GM21825 (cell line): ENCODE data around the gene KCTD7.
"Not testable (repeated sequence)": the region's sequence is repeated elsewhere in the genome, so short reads cannot be mapped to it uniquely, and the experiment has no call there.

ENCODE experiments used
- ATAC-seq: cut with Tn5 transposase; IDR thresholded peaks from one replicate; pipeline ENCODE4 v1.9.1; 2021; ENCODE audit warnings: mild to moderate bottlenecking, moderate library complexity; ENCODE audit not compliant: unreplicated experiment

Gene KCTD7

DNA sequence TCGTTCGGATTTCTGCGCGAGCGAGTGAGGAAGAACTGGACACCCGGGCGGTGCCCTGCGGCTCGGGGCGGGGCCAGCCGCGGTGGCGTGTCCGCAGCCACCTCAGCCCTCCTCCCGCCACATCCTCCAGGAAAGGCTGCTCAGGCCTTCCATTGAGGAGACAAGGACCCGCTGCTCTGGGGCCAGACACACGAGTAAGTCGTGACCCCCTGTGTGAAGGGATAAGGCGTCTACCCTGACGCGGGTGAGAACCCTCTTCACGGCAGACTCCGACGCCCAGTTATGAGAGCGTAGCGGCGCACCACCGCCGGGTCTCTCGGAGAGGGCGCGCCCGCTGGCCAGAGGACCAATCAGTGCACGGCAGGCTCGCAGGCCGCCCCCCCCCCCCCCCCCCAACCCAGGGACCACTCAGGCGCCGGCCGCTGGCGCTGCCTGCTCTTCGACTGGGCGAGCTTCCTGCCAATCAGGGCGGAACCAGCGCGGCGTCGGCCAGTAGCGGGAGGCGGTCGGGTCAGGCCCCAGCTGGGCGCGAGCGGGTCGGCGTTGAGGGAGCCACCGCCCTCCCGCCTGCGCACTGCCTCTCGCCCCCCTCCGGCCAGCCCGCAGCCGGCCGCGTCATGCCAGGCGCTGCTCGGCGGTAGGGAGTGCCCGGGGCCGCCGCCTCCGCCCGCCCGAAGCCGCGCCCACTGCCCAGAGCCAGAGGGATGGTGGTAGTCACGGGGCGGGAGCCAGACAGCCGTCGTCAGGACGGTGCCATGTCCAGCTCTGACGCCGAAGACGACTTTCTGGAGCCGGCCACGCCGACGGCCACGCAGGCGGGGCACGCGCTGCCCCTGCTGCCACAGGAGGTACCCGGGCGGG is at the start of gene KCTD7:
Gene KCTD7 (plus strand): TSS at position 521 of the 861 bp plus-strand sequence. CDS start 184 bp downstream, at position 705.
- ATAC-seq = peak; percentile 93

DNA sequence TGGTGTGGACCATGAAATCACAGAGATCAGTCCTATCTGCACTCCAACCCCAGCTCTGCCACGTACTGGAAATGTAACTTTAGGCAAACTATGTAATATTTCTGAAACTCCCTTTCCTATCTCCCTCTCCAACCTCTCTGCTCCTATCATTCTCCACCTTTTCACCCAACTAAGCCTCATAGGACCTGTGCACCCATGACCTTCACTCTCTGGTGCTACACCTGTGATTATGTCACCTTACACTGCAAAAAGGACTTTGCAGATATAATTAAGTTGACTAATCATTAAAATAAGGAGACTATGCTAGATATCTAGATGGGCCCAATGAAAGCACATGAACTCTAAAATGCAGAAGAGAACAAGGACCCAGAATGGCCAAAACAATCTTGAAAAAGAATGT is 48.3 kb upstream of the KCTD7 start:
- ATAC-seq = not testable (repeated sequence)

- not testable (repeated sequence) for ATAC-seq
These were observed 45.7 kb upstream of the KCTD7 start for GRCh38 chr7:66582816-66583489.

GRCh38 chr7:66583490-66584110 is 45.1 kb upstream of the KCTD7 start:
- no peak for ATAC-seq

- ATAC-seq = no peak
These were observed 42.5 kb upstream of the KCTD7 start for GRCh38 chr7:66586181-66586580.

GRCh38 chr7:66588226-66588625 is 40.5 kb upstream of the KCTD7 start:
- not testable (repeated sequence) for ATAC-seq

DNA sequence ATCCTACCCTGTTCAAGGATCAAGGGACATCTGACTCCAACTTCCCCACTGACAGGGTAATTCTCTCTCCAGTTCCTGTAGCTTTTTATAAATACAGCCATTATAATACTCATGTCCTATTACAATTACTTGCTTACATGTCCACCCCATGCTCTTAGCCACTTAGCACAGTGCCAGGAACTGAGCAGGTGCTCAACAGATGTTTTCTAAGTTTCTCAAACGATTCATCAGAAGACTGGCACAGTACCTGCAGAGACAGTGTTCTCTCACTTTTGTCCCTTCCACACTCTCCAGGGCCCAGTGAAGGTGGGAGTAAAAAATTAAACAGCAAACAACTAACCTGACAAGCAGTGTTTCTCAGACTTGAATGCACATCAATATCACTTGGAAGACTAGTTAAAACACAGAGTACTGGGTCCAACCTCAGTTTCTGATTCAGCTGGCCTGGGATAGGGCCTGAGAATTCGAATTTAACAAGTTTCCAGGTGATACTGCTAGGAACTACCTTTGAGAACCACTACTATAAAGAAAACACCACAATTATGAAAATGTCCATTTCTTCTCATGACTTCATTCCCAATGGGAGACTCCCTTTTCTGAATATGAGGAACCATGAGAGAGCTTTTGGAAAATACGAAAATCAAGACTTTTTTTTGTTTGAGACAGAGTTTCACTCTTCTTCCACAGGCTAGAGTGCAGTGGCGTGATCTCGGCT is 39.7 kb upstream of the KCTD7 start:
- ATAC-seq = not testable (repeated sequence)

DNA sequence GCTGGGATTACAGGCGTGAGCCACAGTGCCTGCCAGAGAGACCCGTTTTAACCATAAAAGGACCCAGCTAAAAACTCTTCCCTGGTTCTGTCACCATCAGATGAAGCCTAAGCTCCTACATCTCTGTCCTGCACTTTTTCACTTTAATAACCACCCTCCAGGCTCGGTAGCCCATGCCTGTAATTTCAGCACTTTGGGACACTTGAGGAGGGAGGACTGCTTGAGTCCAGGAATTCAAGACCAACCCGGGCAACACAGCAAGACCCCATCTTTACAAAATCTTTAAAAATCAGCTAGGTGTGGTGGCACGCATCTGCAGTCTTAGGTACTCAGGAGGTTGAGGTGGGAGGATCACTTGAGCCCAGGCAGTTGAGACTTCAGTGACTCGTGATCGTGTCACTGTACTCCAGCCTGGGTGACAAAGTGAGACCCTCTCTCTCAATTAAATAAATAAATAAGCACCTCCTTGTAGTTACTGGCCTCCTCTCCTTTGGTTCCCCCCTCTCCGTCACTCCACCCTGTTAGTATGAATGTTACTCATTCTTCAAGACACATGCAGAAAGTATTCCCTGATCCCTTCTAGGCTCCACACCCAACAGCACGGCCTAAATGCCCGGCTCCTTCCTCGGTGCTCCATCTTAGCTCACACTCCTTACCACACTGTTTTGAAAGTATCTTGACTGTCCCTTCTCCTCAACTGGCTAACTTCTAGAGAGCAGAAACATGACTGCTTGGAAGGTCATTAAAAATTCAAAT is 38.2 kb upstream of the KCTD7 start:
- ATAC-seq = not testable (repeated sequence)

- ATAC-seq = not testable (repeated sequence)
These were observed 37.5 kb upstream of the KCTD7 start for GRCh38 chr7:66591058-66591798.

DNA sequence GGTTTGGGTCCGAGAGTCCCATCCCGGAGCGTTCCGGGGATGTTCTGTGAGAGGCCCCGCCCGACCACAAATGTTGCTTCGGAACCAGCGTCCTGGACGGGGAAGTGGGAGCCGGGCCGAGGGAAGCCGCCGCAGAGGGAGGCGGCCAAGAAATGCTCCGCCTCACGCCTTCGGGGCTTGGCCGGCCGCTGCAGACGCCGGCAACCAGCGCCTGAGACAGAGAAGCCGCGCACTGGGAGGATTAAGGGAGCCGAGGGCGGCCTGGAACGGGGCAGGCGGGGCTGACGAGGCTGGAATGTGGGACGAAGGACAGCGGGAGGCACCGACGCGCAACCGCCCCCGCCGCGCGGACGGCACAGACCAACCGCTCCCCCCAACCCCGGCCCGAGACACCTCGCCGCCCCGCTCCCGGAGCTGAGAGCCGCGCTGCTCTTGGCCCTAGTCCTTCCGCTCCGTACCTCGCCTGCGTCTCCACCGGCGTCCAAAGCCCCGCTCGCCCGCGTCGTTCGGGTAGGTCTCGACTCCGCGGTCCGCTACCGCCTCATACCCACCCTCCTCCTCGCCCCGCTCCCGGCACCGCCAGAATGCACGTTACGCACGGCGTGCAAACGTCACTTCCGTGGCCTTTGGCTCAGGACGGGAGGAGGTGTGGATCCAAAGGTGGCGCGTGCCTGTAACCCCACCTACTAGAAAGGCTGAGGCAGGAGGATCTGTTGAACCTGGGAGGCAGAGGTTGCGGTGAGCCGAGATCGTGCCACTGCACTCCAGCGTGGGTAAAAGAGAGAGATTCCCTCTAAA is 36.7 kb upstream of the KCTD7 start:
- peak; percentile 97 for ATAC-seq

GRCh38 chr7:66592597-66593146 is 36.0 kb upstream of the KCTD7 start:
- ATAC-seq = not testable (repeated sequence)

- not testable (repeated sequence) for ATAC-seq
These were observed 34.6 kb upstream of the KCTD7 start for GRCh38 chr7:66594082-66594481.

GRCh38 chr7:66597461-66597860 is 31.2 kb upstream of the KCTD7 start:
- no peak for ATAC-seq

- ATAC-seq = no peak
These were observed 26.5 kb upstream of the KCTD7 start for GRCh38 chr7:66602159-66602558.

DNA sequence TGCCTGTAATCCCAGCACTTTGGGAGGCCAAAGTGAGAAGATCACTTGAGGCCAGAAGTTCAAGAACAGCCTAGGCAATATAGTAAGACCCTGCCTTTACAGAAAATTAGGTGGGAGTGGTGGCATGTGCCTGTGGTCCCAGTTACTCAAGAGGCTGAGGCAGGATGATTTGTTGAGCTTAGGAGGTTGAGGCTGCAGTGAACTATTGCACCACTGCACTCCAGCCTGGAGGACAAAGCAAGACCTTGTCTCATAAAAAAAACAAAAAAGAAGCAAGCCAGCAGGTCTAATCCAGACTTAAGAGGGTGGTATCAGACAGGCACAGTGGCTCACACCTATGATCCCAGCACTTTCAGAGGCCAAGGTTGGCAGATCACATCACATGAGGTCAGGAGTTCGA is 24.5 kb upstream of the KCTD7 start:
- no peak for ATAC-seq

DNA sequence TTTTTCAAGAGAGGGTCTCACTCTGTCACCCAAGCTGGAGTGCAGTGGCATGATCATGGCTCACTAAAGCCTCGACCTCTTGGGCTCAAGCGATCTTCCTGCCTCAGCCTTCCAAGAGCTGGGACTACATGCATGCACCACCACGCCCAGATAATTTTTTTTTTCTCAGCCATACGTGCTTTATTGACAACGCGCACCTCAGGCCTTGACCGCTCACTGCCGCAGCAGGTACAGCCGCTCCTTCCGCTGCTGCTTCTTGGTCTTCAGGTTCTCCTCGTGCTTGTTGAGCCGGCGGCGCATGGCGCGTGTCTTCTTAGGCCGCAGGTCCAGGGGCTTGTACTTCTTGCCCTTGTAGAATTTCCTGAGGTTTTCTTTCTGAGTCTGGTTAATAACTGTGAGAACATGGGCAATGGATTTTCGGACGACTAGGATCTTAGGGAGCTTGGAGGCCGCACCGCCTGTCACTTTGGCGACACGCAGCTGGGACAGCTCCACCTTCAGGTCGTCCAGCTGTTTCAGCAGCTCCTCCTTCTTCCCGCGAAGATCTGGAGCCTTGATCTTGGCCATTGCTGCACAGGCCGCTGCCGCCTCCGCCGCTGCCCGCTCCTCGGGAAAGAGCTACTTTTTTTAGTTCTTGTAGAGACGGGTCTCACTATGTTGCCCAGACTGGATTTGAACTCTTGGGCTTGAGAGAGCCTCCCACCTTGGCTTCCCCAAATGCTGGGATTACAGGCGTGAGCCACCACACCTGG is 22.0 kb upstream of the KCTD7 start:
- not testable (repeated sequence) for ATAC-seq

- no peak for ATAC-seq
These were observed 19.5 kb upstream of the KCTD7 start for GRCh38 chr7:66609176-66609575.

- ATAC-seq = not testable (repeated sequence)
These were observed 14.1 kb upstream of the KCTD7 start for GRCh38 chr7:66614596-66614995.
